ENCODE results near the gene NAB1. TPM values are rescaled to one million over a fixed set of nuclear protein-coding genes. Genes with fewer than 3 reads are reported as not detected.

Gene NAB1
- total RNA-seq, 1 donor from 2014 or later = 71.5 TPM

DNA sequence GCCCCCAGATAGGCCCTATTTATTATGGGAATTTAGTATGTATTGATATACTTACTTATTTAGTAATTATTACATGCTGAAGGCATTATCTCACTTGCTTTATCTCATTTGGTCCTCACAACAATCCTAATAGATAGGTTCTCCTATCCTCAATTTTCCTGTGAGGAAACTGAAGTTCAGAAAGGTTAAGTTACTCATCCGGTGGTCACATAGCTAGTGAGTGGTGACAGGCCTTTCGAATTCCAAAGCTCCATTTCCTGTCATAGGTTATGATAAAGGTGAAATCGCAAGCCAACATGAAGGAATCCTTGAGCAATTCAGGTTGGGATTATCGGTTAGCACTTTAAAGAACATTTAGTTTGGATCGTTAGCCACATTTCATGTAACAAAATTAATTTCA, 33.3 kb downstream of the NAB1 start:
- peaks cover 17% of the 10 kb centered on the region for H3K4me1 Mint-ChIP-seq
- Histone ChIP-seq H3K79me2 (ENCODE audit: low read depth) (no peaks in the 10 kb centered on the region), H3K4me2 (no peak overlapping the region), H3K27ac (no peak overlapping the region), H3K4me1 (peaks cover 12% of the 10 kb centered on the region), H4K20me1 (ENCODE audit: low read depth) (no peaks in the 10 kb centered on the region), H3K9me3 (ENCODE audit: low read depth) (no peaks in the 10 kb centered on the region), H3F3A (ENCODE audit: low read depth) (peaks cover 17% of the 10 kb centered on the region), H3K9ac (no peak overlapping the region), H2AFZ (replicated peaks) (no peak overlapping the region), H3K36me3 (peaks cover 4% of the 10 kb centered on the region), H3K27me3 (no peaks in the 10 kb centered on the region), H3K4me3 (no peak overlapping the region)
- peaks cover 4% of the 10 kb centered on the region for H3K27me3 Mint-ChIP-seq (ENCODE audit: insufficient read depth, low read depth)
- no peak overlapping the region for H3K4me3 Mint-ChIP-seq
- DNase-seq (ENCODE audit: low spot score) = no peak
- H3K36me3 Mint-ChIP-seq = peaks cover 26% of the 10 kb centered on the region
- H3K9me3 Mint-ChIP-seq = no peaks in the 10 kb centered on the region
- TF ChIP-seq, protein P1, sequence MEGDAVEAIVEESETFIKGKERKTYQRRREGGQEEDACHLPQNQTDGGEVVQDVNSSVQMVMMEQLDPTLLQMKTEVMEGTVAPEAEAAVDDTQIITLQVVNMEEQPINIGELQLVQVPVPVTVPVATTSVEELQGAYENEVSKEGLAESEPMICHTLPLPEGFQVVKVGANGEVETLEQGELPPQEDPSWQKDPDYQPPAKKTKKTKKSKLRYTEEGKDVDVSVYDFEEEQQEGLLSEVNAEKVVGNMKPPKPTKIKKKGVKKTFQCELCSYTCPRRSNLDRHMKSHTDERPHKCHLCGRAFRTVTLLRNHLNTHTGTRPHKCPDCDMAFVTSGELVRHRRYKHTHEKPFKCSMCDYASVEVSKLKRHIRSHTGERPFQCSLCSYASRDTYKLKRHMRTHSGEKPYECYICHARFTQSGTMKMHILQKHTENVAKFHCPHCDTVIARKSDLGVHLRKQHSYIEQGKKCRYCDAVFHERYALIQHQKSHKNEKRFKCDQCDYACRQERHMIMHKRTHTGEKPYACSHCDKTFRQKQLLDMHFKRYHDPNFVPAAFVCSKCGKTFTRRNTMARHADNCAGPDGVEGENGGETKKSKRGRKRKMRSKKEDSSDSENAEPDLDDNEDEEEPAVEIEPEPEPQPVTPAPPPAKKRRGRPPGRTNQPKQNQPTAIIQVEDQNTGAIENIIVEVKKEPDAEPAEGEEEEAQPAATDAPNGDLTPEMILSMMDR (IDR thresholded peaks at IDR 0.05) = no peak
- TF ChIP-seq EZH2phosphoT487 (IDR thresholded peaks at IDR 0.05) = no peak
- TF ChIP-seq EZH2 (IDR thresholded peaks at IDR 0.05) = no peak
- no peak overlapping the region for H3K27ac Mint-ChIP-seq

DNA sequence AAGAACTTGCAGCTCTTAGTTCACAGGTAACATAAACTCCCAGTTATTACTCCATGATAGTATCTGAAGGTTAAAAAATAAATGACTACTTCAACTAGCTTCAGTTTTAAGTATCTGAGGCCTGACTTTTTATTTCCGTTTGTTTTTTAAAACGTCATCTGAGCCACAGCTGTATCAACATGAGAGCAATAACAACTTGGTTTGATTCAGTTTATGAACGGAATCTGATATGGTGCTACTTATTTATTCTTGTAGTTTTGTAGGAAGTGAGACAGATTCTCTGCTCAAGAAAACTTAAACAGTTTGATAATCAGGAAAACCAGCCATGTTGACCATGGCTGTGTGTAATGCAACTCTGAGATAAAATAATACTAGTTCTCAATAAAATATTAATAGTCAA, 34.9 kb downstream of the NAB1 start:
- H3K9ac ChIP-seq = no peak overlapping the region
- no peaks in the 10 kb centered on the region for H3K9me3 ChIP-seq (ENCODE audit: low read depth)
- peaks cover 8% of the 10 kb centered on the region for H3F3A ChIP-seq (ENCODE audit: low read depth)
- no peak for DNase-seq (ENCODE audit: low spot score)
- Mint-ChIP-seq H3K4me1 (peaks cover 9% of the 10 kb centered on the region), H3K9me3 (no peaks in the 10 kb centered on the region), H3K4me3 (no peak overlapping the region), H3K27me3 (ENCODE audit: insufficient read depth, low read depth) (peaks cover 4% of the 10 kb centered on the region), H3K27ac (no peak overlapping the region), H3K36me3 (peaks cover 25% of the 10 kb centered on the region)
- TF ChIP-seq EZH2 (IDR thresholded peaks at IDR 0.05) (no peak), EZH2phosphoT487 (IDR thresholded peaks at IDR 0.05) (no peak)
- TF ChIP-seq, protein P1 (IDR thresholded peaks at IDR 0.05) = no peak
- no peaks in the 10 kb centered on the region for H3K27me3 ChIP-seq
- H3K79me2 ChIP-seq (ENCODE audit: low read depth) = no peaks in the 10 kb centered on the region
- no peak overlapping the region for H2AFZ ChIP-seq (replicated peaks)
- peaks cover 10% of the 10 kb centered on the region for H3K36me3 ChIP-seq
- no peak overlapping the region for H3K4me3 ChIP-seq
- no peak overlapping the region for H3K27ac ChIP-seq
- no peak overlapping the region for H3K4me2 ChIP-seq
- peaks cover 4% of the 10 kb centered on the region for H3K4me1 ChIP-seq
- no peaks in the 10 kb centered on the region for H4K20me1 ChIP-seq (ENCODE audit: low read depth)

DNA sequence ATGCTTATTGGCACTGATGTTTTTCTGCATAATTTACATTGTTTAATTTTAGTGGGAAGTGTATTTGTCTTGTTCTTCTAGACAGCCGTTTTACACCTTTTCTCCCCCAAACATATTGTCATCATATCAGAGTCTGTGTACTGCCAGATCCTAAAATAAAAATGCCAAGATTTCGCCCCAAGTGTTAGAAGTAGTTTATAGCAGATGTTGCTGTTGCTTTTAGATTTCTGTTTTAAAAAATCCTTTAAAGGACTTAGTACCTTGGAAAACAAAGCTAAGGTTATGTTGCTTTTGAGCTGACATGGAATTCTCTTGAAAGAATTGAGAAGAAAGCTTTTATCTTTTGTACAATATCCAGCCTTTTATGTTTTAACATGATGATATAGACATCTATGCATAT, 36.0 kb downstream of the NAB1 start:
- H3K9me3 Mint-ChIP-seq = no peaks in the 10 kb centered on the region
- Histone ChIP-seq H3K79me2 (ENCODE audit: low read depth) (no peaks in the 10 kb centered on the region), H3K9ac (no peak overlapping the region), H2AFZ (replicated peaks) (no peak overlapping the region), H3K27me3 (no peaks in the 10 kb centered on the region), H3K4me3 (no peak overlapping the region), H3K9me3 (ENCODE audit: low read depth) (no peaks in the 10 kb centered on the region), H3F3A (ENCODE audit: low read depth) (peaks cover under 1% of the 10 kb centered on the region), H3K4me1 (no peaks in the 10 kb centered on the region), H3K27ac (no peak overlapping the region), H4K20me1 (ENCODE audit: low read depth) (no peaks in the 10 kb centered on the region), H3K36me3 (peaks cover 10% of the 10 kb centered on the region), H3K4me2 (no peak overlapping the region)
- no peak overlapping the region for H3K4me3 Mint-ChIP-seq
- no peak overlapping the region for H3K27ac Mint-ChIP-seq
- H3K4me1 Mint-ChIP-seq = peaks cover 5% of the 10 kb centered on the region
- H3K36me3 Mint-ChIP-seq = peaks cover 22% of the 10 kb centered on the region
- H3K27me3 Mint-ChIP-seq (ENCODE audit: insufficient read depth, low read depth) = peaks cover 4% of the 10 kb centered on the region
- no peak for DNase-seq (ENCODE audit: low spot score)
- TF ChIP-seq EZH2phosphoT487 (IDR thresholded peaks at IDR 0.05) (no peak), EZH2 (IDR thresholded peaks at IDR 0.05) (no peak)
- TF ChIP-seq, protein P1 (IDR thresholded peaks at IDR 0.05) = no peak
